Stomach (tissue), 4 donors: Measurements from ENCODE around the gene ALX4.

Experiments
- CTCF ChIP-seq, 7 experiments: fragments of 450-650 bp in 4 of 7; fragments of 200-600 bp in 3 of 7; sonication (generic) in 3 of 7; IDR thresholded peaks; one replicate each; pipeline ENCODE4 v1.5.1; 2016 to 2019; ENCODE audit warnings: antibody characterized with exemption in 7 of 7, control low read depth in 2 of 7, mild to moderate bottlenecking in 1 of 7
- POLR2A ChIP-seq, 4 donors: fragments of 450-650 bp; IDR thresholded peaks; one replicate each; pipeline ENCODE4 v1.6.1; 2016; ENCODE audit warnings: antibody characterized with exemption in 4 of 4, control low read depth in 2 of 4, mild to moderate bottlenecking in 1 of 4, moderate library complexity in 1 of 4
- POLR2AphosphoS5 ChIP-seq, 3 donors: sonication (generic); formaldehyde crosslinking; IDR thresholded peaks; one replicate each; pipeline ENCODE4 v1.6.1; 2016; ENCODE audit warnings: antibody characterized with exemption in 3 of 3

- TF ChIP-seq CTCF (IDR thresholded peaks at IDR 0.05) (no peak), POLR2AphosphoS5 (IDR thresholded peaks at IDR 0.05) (no peak), POLR2A (IDR thresholded peaks at IDR 0.05) (no peak)
These were observed 65.2 kb downstream of the ALX4 start for GRCh38 chr11:44244639-44245310.
